ENCODE measurements around the gene RPL35.

The RPL35 gene

GRCh38 chr9:124861342-124862229 lies at the start of gene RPL35, which contains the start of gene ARPC5L:
RPL35 (minus strand) TSS chr9:124861957; CDS start chr9:124861912, 45 bp downstream.
ARPC5L (plus strand) TSS chr9:124862130; CDS start chr9:124869291, 7,161 bp downstream.
- peak; percentile 95 for DNase-seq

- DNase-seq: no peak
Measured at GRCh38 chr9:124908098-124908497, 46.3 kb upstream of the RPL35 start.

- no peak for DNase-seq
Measured at GRCh38 chr9:124906966-124907365, 45.2 kb upstream of the RPL35 start.

- DNase-seq: no peak
Measured at GRCh38 chr9:124899845-124900244, 38.1 kb upstream of the RPL35 start.

- DNase-seq: no peak
Measured at GRCh38 chr9:124897570-124898460, 36.1 kb upstream of the RPL35 start.

- DNase-seq: peak; percentile 60
Measured at GRCh38 chr9:124894741-124895170, 33.0 kb upstream of the RPL35 start.

GRCh38 chr9:124894035-124894740 lies 32.4 kb upstream of the RPL35 start:
- DNase-seq: no peak

GRCh38 chr9:124890179-124890578 lies 28.4 kb upstream of the RPL35 start:
- no peak for DNase-seq

GRCh38 chr9:124889006-124889405 lies 27.2 kb upstream of the RPL35 start:
- DNase-seq: no peak

GRCh38 chr9:124887832-124888231 lies 26.1 kb upstream of the RPL35 start:
- no peak for DNase-seq

GRCh38 chr9:124886866-124887492 lies 25.2 kb upstream of the RPL35 start:
- DNase-seq: no peak

GRCh38 chr9:124886461-124886860 lies 24.7 kb upstream of the RPL35 start:
- no peak for DNase-seq

- no peak for DNase-seq
Measured at GRCh38 chr9:124885551-124885950, 23.8 kb upstream of the RPL35 start.

GRCh38 chr9:124884376-124884775 lies 22.6 kb upstream of the RPL35 start:
- no peak for DNase-seq

GRCh38 chr9:124882231-124882630 lies 20.5 kb upstream of the RPL35 start:
- DNase-seq: no peak

GRCh38 chr9:124881138-124881743 lies 19.5 kb upstream of the RPL35 start:
- DNase-seq: no peak

GRCh38 chr9:124880501-124880900 lies 18.7 kb upstream of the RPL35 start:
- no peak for DNase-seq

- no peak for DNase-seq
Measured at GRCh38 chr9:124879226-124879625, 17.5 kb upstream of the RPL35 start.

- DNase-seq: no peak
Measured at GRCh38 chr9:124878518-124878917, 16.8 kb upstream of the RPL35 start.

- no peak for DNase-seq
Measured at GRCh38 chr9:124878021-124878420, 16.3 kb upstream of the RPL35 start.

GRCh38 chr9:124877021-124877782 lies 15.4 kb upstream of the RPL35 start:
- DNase-seq: no peak

Measured in midbrain (tissue), 1 donor.